SH-SY5Y (cell line): Measurements from ENCODE around the gene GSTA1.

ENCODE experiments used
- GATA2 ChIP-seq: IDR thresholded peaks from 2 replicates; pipeline ENCODE4 v1.6.1; 2011; ENCODE audit warnings: mild to moderate bottlenecking, low read depth, low read length
- GATA3 ChIP-seq: IDR thresholded peaks from 2 replicates; pipeline ENCODE4 v1.6.1; 2011; ENCODE audit warnings: low read depth, mild to moderate bottlenecking, low read length, moderate library complexity

DNA sequence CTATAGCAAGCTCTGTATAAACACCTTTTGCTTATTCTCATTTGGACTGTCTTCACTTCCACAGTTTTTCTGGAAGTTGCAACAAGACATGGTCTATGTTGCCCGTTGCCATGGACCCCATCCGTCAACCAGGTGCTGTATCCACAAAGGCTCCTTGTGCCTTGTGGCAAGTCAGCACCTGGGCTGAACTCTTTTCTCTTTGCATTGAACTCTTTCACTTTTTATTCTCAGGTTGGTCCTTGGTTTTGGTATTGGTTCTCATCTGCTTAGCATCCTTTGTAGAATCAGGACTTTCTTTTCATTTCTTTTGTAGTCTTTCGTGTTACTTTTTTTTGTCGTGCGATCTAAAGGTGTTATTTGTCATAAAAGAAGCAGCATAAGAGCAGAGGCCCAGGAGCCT, 5.0 kb upstream of the GSTA1 start:
- TF ChIP-seq GATA2 (no peak), GATA3 (no peak)
